Measurements from ENCODE around the gene BCL2L14. TPM values are rescaled to one million over a fixed set of nuclear protein-coding genes. Genes with fewer than 3 reads are reported as not detected.

The BCL2L14 gene
- polyA plus RNA-seq, 1 donor (not counting 4 experiments of a cell fraction or from before 2014, with no cell fraction given) = not detected

DNA sequence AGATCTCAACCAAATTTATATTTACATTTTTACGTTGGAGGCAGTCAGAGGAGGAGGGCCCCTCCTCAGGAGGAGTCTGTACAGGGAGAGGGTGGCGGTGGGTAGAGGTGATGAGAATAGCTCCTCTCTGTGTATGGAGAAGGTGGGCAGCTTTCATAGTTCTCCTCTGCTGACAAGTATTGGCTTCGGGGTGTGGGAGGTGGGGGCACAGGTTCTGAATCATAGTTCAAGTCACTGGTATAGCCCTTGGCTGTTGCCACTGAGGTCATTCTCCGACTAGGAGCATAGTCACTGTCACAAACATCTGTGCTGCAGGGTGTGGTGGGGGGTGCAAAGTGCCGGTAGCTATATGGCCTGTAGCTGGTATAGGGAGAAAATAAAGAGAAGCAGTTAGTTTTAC is 50.3 kb downstream of the BCL2L14 start:
- no peak overlapping the region for H3K9ac ChIP-seq (ENCODE audit: control insufficient read depth, extremely low read depth, insufficient read depth, low read length)
- H3K4me1 ChIP-seq (ENCODE audit: control insufficient read depth, extremely low read depth, insufficient read depth, low read length) = no peaks in the 10 kb centered on the region
- no peaks in the 10 kb centered on the region for H3K79me2 ChIP-seq (ENCODE audit: control insufficient read depth, insufficient read depth, low read length)
- no peak overlapping the region for H3K27ac ChIP-seq (ENCODE audit: control insufficient read depth, insufficient read depth, low read length)
- H3K36me3 ChIP-seq (ENCODE audit: control insufficient read depth in 2 of 2, extremely low read depth in 1 of 2, insufficient read depth in 2 of 2, low read length in 2 of 2) = peaks cover 10 to 16% of the 10 kb centered on the region in 2 experiments
- dilution Hi-C loops (cut with MboI; ENCODE audit: extremely low pct_ligation_motif_present, low sequenced_read_pairs) = no loop called here
- TF ChIP-seq CTCF (optimal IDR thresholded peaks at IDR 0.05 in 1 of 3, IDR thresholded peaks at IDR 0.05 in 1 of 3, conservative IDR thresholded peaks at IDR 0.05 in 1 of 3; ENCODE audit: extremely low read depth in 1 of 3, insufficient read depth in 2 of 3, low read length in 3 of 3) = no peak
- TF ChIP-seq EZH2 (IDR thresholded peaks at IDR 0.05; ENCODE audit: low read length) = no peak
- no peak overlapping the region for H3K4me3 ChIP-seq (ENCODE audit: control insufficient read depth in 2 of 3, extremely low read depth in 1 of 3, insufficient read depth in 2 of 3, low read depth in 1 of 3, low read length in 3 of 3)
- no peaks in the 10 kb centered on the region for H4K20me1 ChIP-seq (ENCODE audit: control insufficient read depth, extremely low read depth, insufficient read depth, low read length)
- no peak overlapping the region for H3K4me2 ChIP-seq (ENCODE audit: control insufficient read depth, extremely low read depth, insufficient read depth, low read depth, low read length)
- DNase-seq (ENCODE audit: low read depth, low spot score) (no peak), FAIRE-seq (no peak)
- no peaks in the 10 kb centered on the region for H3K9me3 ChIP-seq (ENCODE audit: control insufficient read depth, low read depth, low read length)
- no peaks in the 10 kb centered on the region for H3K9me1 ChIP-seq (ENCODE audit: control insufficient read depth, extremely low read depth, insufficient read depth, low read length)
- H2AFZ ChIP-seq (ENCODE audit: control insufficient read depth, low read length) = no peak overlapping the region
- no peaks in the 10 kb centered on the region for H3K27me3 ChIP-seq (ENCODE audit: control insufficient read depth, extremely low read depth, insufficient read depth, low read length)

DNA sequence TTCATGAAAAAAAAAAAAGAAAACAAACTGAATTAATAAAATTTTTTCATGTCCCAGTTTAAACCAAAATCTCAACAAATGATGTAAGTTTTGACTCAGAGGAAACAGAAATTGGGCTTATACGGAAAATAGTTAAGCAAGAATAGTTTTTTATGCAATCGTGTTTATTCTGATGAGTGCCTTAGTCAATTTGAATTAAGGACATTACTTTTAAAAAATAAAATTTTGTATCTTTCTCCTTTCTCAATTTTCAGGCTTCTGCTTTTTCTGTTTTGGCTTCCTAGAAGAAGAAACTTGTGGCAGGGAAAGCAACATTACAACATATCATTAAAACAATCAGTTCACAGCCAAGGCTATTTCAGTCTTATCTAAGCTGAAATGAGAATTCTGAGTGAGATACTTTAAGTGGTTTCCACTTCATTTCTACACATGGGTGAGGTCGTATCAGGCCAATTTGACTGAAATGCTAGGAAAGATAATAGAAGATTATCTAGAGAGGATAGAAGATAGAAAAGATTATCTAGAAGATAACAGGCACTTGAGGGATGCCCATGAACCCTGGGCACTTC is 52.4 kb downstream of the BCL2L14 start:
- peaks cover 6% of the 10 kb centered on the region for H3K4me1 ChIP-seq (ENCODE audit: control insufficient read depth, extremely low read depth, insufficient read depth, low read length)
- H3K4me3 ChIP-seq (ENCODE audit: control insufficient read depth in 2 of 3, extremely low read depth in 1 of 3, insufficient read depth in 2 of 3, low read depth in 1 of 3, low read length in 3 of 3) = no peak overlapping the region
- no peak overlapping the region for H3K4me2 ChIP-seq (ENCODE audit: control insufficient read depth, extremely low read depth, insufficient read depth, low read depth, low read length)
- TF ChIP-seq CTCF (optimal IDR thresholded peaks at IDR 0.05 in 1 of 3, IDR thresholded peaks at IDR 0.05 in 1 of 3, conservative IDR thresholded peaks at IDR 0.05 in 1 of 3; ENCODE audit: extremely low read depth in 1 of 3, insufficient read depth in 2 of 3, low read length in 3 of 3) = no peak
- TF ChIP-seq EZH2 (IDR thresholded peaks at IDR 0.05; ENCODE audit: low read length) = no peak
- no peaks in the 10 kb centered on the region for H3K79me2 ChIP-seq (ENCODE audit: control insufficient read depth, insufficient read depth, low read length)
- H3K27me3 ChIP-seq (ENCODE audit: control insufficient read depth, extremely low read depth, insufficient read depth, low read length) = no peaks in the 10 kb centered on the region
- FAIRE-seq = no peak
- no peaks in the 10 kb centered on the region for H4K20me1 ChIP-seq (ENCODE audit: control insufficient read depth, extremely low read depth, insufficient read depth, low read length)
- no peak overlapping the region for H2AFZ ChIP-seq (ENCODE audit: control insufficient read depth, low read length)
- no peak overlapping the region for H3K9ac ChIP-seq (ENCODE audit: control insufficient read depth, extremely low read depth, insufficient read depth, low read length)
- peaks cover 10 to 16% of the 10 kb centered on the region in 2 experiments for H3K36me3 ChIP-seq (ENCODE audit: control insufficient read depth in 2 of 2, extremely low read depth in 1 of 2, insufficient read depth in 2 of 2, low read length in 2 of 2)
- dilution Hi-C loops (cut with MboI; ENCODE audit: extremely low pct_ligation_motif_present, low sequenced_read_pairs) = no loop called here
- no peak overlapping the region for H3K27ac ChIP-seq (ENCODE audit: control insufficient read depth, insufficient read depth, low read length)
- no peaks in the 10 kb centered on the region for H3K9me1 ChIP-seq (ENCODE audit: control insufficient read depth, extremely low read depth, insufficient read depth, low read length)
- no peaks in the 10 kb centered on the region for H3K9me3 ChIP-seq (ENCODE audit: control insufficient read depth, low read depth, low read length)
- no peak for DNase-seq (ENCODE audit: low read depth, low spot score)
